GM21723 (cell line): ENCODE data around the gene TNFRSF9.
"Not testable (repeated sequence)": the region's sequence is repeated elsewhere in the genome, so short reads cannot be mapped to it uniquely, and the experiment has no call there.

Experiments
- ATAC-seq: cut with Tn5 transposase; IDR thresholded peaks from one replicate; pipeline ENCODE4 v1.9.1; 2021; ENCODE audit warnings: mild to moderate bottlenecking, moderate library complexity; ENCODE audit not compliant: unreplicated experiment

Gene TNFRSF9

DNA sequence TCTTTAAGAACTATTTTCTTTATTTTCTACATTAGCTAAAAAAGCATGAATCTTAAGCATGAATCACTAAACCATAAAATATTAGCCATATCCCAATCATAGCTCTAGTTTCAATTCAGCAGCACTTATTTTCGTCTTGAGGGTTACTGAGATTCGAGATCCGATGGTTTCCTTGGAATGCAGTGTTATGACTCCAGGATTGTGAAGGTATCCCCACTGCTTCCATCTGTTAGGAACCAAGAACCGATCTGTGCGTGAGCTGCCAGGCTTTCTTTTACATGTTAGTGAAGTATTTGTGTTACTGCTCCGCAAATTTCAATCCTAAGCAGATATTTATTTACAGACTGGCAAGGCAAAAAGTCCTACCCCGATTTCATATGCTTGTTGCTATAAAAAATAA, 18.8 kb downstream of the TNFRSF9 start:
- no peak for ATAC-seq

DNA sequence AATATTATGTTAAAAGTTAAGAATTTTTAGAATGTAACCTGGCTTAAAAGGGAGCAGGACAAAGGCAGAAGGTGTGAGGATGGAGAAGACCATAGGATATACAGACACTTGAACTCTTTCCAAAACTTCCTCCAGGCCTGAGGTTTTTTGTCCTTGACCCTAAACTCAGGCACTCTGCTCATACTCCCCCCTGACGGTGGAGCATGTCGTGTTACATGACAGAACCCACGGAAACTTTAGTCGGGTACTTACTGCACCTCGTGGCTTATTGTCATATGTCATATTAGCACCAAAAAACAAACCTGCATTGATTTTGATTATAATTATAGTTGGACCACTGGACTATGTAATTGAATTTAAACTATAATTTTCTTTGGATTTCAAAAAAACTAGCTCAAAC, 20.8 kb downstream of the TNFRSF9 start:
- no peak for ATAC-seq

DNA sequence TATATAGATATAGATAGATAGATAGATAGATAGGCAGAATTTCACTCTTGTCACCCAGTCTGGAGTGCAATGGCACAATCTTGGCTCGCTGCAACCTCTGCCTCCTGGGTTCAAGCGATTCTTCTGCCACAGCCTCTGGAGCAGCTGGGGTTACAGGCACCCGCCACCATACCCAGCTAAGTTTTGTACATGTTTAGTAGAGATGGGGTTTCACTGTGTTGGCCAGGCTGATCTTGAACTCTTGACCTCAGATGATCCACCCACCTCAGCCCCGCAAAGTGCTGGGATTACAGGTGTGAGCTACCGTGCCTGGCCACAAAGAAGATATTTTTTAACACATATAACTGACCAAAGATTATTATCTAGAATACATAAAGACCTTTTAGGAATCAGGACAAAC, 22.7 kb downstream of the TNFRSF9 start:
- ATAC-seq = not testable (repeated sequence)

DNA sequence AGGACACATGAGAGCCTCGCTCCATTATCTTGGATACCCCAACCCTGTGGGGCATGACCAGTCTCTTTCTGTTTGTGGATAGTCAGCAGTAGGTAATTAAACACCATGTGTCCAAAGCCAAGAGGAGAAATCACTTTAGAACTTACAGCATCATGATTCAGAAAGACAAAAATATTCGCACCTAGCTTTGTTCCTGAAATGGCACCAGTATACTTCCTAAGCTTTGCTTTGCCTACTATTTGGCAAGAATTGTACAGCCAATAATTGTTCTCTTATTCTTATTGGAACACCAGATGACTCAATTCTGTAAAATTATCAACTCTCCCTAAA, 24.2 kb downstream of the TNFRSF9 start:
- ATAC-seq = no peak

DNA sequence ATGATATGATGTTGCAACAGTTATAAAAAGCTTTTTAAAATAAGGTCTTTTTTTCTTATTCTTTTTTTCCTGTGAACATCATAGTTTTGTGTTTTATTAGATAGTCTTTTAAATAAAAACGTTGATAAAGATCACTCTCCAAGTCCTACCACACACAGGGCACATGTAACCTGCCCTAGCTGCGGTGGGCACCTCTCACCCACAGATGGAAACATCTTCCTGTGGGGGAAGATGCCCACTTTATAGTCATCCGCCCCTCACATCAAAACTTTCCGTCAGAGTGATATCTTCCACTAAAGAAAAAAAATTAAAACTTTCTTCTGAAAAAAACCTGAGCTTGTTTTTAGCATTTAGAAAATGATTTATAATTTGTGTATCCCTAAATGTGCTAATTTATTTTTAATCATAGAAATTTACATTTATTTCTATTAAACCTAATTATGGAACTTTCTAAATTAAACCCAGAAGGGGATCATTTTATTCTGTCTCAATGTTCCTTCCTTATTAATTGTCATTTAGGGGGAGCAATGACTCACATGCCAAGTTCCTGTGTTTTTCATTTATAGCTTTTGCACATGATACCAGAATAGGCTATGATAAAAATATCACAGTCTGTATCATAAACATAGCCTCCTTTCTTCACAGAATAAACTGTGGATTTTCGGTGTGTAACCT, 24.7 kb downstream of the TNFRSF9 start:
- no peak for ATAC-seq

DNA sequence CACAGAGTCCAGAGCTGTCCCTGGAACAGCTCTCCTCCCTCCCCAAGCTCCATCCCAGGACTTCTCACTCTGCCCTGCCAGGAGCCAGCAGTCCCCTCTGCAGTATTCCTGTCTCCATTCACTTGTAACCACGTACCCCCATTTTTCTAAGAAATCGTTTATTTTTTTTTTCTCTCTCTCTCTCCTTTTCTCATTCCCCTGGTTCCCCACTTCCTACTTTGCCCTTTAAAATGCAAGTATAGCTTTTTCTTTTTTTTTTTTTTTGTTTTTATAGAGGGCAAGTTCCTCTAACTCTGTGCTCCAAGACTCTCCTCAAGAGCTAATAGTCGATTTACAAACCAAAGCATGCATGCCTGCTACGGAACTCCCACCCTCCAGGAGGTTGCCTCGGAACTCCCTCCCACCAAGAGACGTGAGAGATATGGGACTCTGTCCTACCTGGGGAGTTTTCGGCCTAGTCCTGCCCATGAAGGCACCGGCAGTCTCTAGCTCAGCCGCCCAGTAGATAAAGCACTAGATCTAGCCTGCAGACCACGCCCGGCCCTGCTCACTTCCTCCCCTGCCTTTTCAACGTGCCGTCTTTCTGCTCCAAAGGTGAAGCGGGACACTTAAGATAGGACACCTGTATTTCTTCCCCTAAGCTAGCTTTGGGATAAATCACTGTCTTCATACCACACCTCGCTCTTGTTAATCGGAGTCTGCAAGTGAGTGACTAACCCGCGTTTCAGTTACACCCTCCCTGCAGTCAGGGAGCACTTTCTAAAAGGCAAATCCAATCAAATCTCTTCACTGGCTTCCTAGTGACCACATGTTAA, 27.7 kb downstream of the TNFRSF9 start:
- ATAC-seq = no peak

DNA sequence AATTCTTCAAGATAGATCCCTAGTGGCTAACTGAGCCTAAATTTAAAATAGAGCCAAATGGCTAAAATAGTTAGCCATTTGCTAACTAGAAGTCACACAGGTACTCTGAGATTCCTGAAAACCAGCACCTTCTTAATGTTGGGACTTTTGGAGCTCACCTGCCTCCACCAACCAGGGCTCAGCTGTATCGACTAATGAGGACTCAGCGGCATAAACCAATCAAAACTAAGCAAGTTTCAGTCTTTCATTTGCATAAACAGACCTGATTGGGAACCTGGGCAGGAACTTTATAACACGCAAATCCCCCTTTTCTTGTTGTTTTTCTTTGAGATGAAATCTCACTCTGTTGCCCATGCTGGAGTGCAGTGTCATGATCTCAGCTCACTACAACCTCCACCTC, 28.5 kb downstream of the TNFRSF9 start:
- ATAC-seq = no peak

DNA sequence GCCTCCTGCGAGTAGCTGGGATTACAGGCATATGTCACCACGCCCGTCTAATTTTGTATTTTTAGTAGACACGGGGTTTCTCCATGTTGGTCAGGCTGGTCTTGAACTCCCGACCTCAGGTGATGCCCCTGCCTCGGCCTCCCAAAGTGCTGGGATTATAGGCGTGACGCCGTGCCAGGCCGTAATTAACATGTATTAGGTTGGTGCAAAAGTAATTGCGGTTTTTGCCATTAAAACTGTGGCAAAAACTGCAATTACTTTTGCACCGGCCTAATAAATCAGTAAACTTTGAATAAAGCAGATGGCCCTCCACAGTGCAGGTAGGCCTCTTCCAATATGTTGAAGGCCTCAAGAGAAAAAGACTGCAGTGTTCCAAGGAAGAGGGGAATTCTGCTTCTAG, 35.4 kb downstream of the TNFRSF9 start:
- no peak for ATAC-seq

DNA sequence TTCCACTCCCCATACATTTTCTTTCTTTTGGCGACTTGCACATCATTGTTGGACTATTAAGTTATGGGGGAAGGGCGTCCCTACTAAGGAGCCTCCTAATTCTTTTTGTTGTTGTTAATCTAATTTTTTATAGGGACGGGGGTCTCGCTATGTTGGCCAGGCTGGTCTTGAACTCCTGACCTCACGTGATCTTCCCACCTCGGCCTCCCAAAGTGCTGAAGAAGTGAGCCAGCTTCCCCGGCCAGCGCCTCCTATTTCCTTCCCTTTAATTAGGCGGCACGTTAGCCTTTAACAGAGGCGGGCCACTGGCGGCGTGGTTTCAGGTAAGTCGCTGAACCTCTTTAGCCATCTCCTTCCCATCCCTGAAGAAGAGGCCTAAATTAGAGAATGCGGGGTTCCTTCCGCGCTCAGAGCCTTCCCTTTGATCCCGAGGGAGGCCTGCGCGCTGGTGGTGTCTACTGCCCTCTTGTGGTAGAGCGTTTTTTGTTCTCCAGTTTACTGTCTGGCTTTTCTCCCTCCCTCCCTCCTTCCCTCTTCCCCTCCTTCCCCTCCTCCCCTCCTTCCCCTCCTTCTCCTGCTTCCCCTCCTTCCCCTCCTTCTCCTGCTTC, 38.1 kb downstream of the TNFRSF9 start:
- ATAC-seq = no peak

DNA sequence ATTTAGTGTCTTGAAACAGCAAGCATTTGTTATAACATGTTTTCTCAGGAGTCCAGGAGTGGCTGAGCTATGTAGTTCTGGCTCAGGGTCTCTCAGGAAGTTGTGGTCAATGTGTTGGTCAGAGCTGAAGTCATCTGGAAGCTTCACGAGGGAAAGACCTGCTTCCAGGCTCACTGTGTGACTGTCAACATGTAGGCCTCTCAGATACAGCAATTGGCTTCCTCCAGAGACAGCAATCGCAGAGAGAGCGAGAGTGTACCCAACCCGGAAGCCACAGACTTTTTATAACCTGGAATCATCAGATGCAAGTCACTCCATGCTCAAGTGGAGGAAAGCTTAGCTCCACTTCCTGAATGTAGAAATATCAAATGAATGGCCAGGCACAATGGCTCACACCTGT, 40.9 kb downstream of the TNFRSF9 start:
- no peak for ATAC-seq

DNA sequence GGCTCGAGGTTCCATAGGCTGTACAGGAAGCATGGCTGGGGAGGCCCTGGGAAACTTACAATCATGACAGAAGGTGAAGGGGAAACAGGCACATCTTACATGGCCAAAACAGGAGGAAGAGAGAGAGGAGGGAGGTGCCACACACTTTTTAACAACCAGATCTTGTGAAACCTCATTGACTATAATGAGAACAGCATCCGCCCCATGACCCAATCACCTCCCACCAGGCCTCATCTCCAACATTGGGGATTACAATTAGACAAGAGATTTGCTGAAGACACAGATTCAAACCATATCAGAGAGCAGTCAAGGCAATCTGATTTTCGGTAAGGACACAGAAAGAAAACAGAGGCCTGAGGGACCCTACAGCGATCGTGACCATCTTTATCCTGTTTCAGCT, 41.7 kb downstream of the TNFRSF9 start:
- no peak for ATAC-seq

DNA sequence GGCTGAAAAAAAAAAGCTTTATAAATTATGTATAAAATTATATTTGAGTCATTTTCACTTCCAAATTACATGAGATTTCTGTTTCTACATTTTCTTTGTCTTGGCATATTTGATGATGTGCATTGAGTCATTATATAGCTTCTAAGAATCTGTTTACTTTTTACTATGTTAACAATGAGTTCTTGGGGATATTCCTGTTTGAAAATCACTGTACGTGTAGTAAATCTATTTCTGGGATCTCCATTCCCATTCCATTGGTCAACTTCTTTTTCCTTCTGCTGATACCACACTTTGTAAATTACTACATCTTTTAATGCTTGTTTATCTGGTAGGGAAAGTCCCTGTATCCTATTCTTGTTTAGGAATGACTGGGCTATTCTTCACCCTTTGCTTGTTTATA, 43.6 kb downstream of the TNFRSF9 start:
- ATAC-seq = no peak

DNA sequence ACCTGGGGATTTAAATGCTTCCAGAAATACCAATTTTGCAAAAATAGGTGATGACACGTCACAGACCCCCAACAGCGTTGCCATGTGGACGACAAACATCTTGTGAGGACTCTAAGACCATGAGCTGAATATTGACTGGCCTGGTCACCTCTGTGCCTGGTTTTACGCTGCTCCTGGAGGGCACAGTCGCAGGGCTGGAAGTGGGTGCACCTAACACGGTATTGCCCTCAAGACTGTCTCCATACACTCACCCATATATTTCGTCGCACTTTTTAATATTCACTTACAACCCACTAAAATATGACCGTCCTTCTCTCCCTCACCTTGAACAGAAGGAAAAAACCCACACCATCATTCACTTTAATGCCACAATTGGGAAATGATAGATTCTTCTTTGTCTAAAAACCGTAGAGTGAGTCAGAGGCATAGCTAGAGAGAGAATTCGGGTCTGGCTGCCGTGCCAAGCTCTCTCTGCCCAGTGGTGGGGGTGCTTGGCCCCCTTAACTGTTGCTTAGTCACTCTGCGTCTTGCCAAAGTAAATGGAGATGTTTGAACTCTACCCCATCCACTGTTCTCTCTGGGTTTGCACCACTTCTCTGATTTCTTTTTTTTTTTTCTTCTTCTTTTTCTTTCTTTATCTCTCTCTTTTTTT, 47.0 kb downstream of the TNFRSF9 start:
- no peak for ATAC-seq

DNA sequence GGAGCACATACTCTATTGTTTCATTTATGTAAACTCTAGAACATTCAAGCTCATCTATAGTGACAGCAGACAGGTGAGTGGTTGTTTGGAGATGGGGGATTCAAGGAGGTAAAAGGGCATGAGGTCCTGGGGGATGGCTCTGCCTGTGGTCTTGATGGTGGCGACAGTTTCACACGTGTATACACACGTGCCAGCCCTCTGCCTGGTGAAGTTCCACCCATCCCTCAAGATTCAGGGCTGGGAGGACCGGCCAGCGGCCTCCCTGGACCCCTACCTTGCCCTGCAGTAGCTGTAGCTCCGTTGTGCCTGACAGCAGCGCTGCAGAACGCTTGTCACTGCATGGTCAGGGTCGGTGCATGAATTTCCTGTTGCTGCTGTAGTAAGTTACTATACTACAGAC, 48.8 kb downstream of the TNFRSF9 start:
- no peak for ATAC-seq

DNA sequence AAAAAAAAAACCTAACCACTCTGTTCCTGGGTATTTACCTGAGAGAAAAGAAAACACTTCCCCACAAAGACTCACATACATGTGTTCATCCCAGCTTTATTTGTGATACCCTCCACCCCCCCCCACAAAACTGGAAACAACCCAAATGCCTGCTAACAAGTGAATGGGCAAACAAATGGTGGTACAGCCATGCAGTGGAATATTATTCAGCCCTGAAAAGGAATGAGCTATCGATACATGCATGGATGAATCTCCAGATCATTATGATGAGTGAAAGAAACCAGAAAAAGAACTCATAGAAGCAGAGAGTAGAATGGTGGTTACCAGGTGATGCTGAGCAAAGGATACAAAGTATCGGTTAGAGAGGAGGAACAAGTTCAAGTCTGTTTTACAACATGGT, 49.8 kb downstream of the TNFRSF9 start:
- ATAC-seq = no peak

DNA sequence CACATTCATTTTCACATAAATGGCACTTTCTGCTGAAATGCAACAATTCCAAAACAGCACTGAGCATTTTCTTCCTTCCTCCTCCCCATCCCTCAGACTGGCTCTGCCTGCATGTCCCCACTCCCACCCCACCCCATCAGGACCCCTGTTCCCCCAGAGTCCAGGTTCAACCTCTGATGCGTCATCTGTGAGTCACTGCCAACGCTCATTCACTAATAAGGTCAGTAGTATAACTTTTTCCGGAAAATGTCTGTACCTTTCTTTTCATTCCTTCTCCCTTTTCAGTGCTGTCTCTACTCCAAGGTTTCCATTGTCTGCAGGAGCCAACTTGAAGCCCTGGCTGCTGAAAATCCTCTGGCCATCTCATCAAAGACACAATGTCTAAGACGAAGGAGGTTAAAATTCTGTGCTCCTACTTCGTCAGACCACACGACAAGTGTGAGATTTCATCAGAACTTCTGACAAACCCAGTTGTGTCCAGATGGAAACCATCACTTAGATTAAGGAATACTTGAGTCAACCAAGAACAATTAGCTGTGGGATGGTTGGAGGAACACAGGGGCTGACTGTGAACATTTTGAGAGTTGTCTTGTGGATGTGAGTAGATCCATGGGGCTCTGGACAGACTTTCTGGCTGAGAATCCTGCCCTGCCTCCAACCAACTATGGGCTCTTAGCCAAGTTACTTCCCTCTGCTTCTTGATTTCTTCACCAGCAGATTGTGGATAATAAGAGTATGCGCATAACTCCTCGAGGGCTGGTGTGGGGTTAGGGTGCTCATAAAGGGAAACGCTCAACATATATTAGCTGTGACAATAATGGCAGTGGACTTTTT, 52.2 kb downstream of the TNFRSF9 start:
- no peak for ATAC-seq

DNA sequence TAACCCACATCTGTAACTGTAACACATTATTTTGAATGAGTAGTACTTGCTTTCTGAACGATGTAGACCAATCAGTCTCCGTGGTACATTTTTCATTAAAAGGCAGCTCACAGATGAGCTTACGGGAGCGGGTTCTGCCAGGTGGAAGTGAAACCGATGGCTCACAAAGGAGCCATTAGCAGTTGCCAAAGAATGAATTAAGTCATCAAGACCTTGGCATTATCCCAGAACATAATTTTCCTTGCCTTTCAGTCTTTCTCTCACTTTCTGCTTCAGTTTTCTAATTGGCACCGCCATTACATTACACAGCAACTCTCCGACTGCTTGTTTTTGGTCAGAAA, 54.3 kb downstream of the TNFRSF9 start:
- ATAC-seq = no peak

DNA sequence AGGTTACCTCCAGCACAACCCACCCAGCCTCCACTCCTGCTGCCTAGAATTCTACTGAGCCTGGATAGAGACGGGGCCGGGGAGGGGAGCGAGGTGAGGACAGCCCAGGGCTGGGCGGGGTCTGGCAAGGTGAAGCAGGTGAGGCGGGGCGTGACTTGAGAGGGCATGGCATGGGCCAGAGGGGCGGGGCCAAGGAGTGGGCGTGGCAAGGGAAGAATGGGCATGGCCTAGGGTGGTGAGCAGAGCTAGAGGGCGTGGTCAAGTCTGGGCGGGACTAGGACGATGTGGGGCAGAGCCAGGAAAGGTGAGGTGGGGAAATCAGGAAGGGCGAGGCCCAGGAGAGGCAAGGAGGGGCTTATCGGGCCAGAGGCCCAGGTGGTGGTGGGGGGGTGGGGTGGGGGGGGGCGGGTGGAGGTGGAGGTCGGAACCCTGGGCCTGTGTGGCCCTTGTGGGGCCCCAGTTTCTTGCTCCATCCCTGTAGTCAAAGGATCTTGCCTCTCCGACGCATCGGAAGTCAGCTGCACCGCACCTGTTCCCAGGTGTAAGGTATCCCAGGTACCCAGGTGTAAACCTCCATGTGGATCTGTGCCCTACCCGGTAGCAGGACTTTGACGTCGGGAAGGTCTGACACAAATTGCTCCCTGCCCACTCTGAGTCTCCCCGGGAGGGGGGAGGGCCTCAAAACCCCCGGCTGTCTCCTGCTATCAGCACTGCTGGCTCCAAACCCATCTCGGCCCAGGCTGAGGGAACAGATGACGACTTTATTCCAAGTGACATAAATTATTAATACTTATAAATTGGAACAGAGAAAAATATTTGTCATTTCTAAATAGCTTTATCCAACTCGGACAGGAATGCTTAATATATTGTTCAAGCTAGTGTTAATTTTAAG, 54.9 kb downstream of the TNFRSF9 start:
- no peak for ATAC-seq

DNA sequence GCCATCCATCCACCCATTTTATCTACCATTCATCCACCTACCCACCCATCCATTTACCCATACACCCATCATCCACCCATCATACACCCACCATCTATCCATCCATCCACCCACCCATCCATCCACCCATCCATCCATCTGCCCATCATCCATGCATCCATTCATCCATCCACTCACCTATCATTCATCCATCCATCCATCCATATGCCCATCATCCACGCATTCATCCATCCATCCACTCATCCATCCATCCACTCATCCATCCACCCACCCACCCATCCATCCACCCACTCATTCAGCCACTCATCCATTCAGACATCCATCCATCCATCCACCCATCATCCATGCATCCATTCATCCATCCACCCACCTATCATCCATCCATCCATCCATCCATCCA, 55.9 kb downstream of the TNFRSF9 start:
- ATAC-seq = no peak

DNA sequence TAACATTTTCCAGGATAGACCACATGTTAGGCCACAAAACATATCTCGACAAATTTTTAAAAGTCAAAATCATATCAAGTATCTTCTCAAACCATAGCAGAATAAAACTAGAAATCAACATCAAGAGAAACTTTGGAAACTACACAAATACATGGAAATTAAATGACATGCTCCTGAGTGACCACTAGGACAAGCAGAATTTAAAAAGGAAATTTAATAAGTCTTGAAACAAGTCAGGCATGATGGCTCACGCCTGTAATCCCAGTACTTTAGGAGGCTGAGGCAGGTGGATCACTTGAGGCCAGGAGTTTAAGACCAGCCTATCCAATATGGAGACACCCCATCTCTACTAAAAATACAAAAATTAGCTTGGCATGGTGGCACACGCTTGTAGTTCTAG, 61.4 kb downstream of the TNFRSF9 start:
- no peak for ATAC-seq
